GM12865 (cell line): ENCODE measurements around the gene ZNF735.
"Not testable (repeated sequence)": the region's sequence is repeated elsewhere in the genome, so short reads cannot be mapped to it uniquely, and the experiment has no call there.

Experiments
- DNase-seq: peaks from one replicate; pipeline ENCODE4 v3.0.0; 2010; ENCODE audit warnings: low read depth
- H3K4me3 ChIP-seq: 2 replicates; pipeline ENCODE4 v1.5.1; 2011; ENCODE audit warnings: mild to moderate bottlenecking, low read depth, low read length, control low read depth
- TF ChIP-seq, protein P1 (sequence below): IDR thresholded peaks from 2 replicates; pipeline ENCODE4 v1.5.1; 2011; ENCODE audit warnings: low read length, control low read depth, low read depth, inconsistent platforms; ENCODE audit not compliant: insufficient read depth; ENCODE audit errors: missing control alignments

ZNF735 gene

DNA sequence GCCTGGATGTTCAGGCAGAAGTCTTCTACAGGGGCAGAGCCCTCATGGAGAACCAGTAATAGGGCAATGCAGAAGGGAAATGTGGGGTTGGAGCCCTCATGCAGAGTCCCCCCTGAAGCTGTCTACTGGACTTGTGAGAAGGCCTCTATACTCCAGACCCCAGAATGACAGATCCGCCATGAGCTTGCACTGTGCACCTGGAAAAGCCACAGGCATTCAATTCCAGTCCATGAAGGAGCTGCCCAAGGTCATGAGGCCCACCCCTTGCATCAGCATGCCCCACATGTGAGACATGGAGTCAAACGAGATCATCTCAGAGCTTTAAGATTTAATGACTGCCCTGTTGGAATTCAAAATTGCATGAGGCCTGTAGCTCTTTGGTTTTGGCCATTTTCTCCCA lies 16.4 kb downstream of the ZNF735 start:
- TF ChIP-seq, protein P1, sequence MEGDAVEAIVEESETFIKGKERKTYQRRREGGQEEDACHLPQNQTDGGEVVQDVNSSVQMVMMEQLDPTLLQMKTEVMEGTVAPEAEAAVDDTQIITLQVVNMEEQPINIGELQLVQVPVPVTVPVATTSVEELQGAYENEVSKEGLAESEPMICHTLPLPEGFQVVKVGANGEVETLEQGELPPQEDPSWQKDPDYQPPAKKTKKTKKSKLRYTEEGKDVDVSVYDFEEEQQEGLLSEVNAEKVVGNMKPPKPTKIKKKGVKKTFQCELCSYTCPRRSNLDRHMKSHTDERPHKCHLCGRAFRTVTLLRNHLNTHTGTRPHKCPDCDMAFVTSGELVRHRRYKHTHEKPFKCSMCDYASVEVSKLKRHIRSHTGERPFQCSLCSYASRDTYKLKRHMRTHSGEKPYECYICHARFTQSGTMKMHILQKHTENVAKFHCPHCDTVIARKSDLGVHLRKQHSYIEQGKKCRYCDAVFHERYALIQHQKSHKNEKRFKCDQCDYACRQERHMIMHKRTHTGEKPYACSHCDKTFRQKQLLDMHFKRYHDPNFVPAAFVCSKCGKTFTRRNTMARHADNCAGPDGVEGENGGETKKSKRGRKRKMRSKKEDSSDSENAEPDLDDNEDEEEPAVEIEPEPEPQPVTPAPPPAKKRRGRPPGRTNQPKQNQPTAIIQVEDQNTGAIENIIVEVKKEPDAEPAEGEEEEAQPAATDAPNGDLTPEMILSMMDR, result no peak
- H3K4me3 ChIP-seq, result no peak overlapping the region
- no peak for DNase-seq

DNA sequence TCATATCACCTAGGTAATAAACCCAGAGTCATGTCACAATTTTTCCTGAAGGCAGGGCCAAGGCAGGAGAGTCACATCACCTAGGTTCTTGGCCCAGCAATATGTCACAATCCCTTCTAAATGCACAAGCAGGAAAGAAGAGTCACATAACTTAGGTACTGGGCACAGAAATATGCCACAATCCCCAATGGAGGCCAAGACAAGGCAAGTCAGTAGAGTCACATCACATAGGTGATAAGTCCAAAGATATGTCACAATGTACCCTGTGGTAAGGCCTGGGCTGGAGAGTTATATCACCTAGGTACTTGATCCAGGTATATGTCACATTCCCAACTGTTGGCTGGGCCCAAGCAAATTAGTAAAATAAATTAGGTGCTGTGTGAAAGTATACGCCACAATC lies 21.2 kb downstream of the ZNF735 start, which contains the start of gene ZNF679:
Gene ZNF679 (plus strand): TSS at position 301 of the 400 bp plus-strand sequence. CDS start 20,644 bp downstream, outside the sequence.
- not testable (repeated sequence) for DNase-seq, H3K4me3 ChIP-seq

GRCh38 chr7:64266341-64266919 lies 59.4 kb downstream of the ZNF735 start:
- no peak overlapping the region for H3K4me3 ChIP-seq
- DNase-seq, result no peak
- TF ChIP-seq, protein P1, result no peak
